K562 treated with DMSO at 1 percent for 24 hours (cell line): ENCODE results near the gene BUD23. TPM values are rescaled to one million over a fixed set of nuclear protein-coding genes. Genes with fewer than 3 reads are reported as not detected.

Experiments used
- total RNA-seq: library from RNA; unstranded; fragments of 300-600 nt; gene quantifications from 2 replicates; pipeline ENCODE4 v1.2.3, GENCODE V29; 2022; ENCODE audit warnings: low read depth; ENCODE audit not compliant: insufficient read depth

BUD23 gene, protein sequence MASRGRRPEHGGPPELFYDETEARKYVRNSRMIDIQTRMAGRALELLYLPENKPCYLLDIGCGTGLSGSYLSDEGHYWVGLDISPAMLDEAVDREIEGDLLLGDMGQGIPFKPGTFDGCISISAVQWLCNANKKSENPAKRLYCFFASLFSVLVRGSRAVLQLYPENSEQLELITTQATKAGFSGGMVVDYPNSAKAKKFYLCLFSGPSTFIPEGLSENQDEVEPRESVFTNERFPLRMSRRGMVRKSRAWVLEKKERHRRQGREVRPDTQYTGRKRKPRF
- 116 and 120 TPM in 2 replicates for total RNA-seq

DNA sequence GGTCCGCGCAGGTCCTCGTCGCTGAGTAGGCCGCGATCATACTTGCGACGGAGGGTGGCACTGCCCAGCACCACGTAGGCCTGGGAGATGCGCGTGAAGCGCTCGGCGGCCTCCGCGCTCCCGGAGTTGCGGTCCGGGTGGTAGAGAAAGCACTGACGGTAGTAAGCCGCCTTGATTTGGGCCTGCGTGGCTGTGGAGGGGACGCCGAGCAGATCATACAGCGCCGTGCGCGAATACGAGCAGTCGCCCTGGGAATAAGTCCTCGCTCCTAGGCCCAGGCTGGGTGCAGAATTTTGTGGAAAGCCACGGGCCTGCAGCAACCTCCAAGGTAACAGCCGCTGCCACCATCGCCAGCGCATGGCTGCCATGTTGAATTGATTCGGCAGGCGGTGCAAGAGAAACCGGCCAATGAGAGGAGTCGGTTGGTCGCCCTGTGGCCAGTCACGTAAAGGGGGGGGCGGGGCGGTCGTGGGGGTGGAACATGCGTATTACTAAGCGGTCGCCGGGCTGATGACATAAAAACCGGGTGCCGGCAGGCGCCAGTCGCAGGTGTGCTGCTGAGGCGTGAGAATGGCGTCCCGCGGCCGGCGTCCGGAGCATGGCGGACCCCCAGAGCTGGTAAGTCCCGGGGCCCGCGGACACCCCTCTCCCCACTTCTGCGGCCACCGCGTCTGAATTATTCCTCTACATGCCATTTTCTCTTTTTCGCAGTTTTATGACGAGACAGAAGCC lies at the start of gene BUD23, which contains the start of gene DNAJC30:
BUD23 (plus strand) TSS at position 542 of the 732 bp plus-strand sequence; CDS start at position 571, 29 bp downstream.
DNAJC30 (minus strand) TSS at position 398 of the 732 bp plus-strand sequence; CDS start at position 368, 30 bp downstream.

DNA sequence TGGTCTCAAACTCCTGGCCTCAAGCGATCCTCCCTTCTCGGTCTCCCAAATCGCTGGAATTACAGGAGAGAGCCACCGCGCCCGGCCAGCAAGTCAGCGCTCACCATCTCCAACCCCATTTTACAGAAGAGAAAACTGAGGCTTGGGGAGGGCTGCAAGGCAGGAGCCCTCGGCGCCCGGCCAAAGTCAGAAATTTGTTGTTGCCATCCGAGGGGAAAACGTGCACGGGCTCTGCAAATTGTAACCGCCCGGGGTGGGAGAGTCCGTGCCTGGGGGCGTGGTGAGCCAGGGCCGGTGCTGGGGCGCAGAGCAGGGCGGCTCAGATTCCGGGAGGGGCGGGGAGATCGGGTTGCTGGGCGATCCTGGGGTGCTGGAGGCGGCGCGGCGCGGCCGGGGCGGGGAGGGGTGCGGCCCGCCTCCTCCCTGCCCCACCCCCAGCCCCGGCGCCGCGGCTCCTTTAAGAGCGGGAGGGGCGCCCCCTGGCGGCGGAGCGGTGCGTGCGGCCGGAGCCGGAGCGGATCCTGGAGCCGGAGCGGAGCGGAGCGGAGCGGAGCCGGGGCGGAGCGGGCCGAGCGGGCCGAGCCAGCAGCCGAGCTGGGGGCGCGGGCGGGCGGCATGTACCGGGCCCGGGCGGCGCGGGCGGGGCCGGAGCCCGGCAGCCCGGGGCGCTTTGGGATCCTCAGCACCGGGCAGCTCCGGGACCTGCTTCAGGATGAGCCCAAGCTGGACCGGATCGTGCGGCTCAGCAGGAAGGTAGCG lies 15.9 kb upstream of the BUD23 start, which contains the start of gene VPS37D:
VPS37D (plus strand) TSS at position 488 of the 759 bp plus-strand sequence; CDS start at position 616, 128 bp downstream.

DNA sequence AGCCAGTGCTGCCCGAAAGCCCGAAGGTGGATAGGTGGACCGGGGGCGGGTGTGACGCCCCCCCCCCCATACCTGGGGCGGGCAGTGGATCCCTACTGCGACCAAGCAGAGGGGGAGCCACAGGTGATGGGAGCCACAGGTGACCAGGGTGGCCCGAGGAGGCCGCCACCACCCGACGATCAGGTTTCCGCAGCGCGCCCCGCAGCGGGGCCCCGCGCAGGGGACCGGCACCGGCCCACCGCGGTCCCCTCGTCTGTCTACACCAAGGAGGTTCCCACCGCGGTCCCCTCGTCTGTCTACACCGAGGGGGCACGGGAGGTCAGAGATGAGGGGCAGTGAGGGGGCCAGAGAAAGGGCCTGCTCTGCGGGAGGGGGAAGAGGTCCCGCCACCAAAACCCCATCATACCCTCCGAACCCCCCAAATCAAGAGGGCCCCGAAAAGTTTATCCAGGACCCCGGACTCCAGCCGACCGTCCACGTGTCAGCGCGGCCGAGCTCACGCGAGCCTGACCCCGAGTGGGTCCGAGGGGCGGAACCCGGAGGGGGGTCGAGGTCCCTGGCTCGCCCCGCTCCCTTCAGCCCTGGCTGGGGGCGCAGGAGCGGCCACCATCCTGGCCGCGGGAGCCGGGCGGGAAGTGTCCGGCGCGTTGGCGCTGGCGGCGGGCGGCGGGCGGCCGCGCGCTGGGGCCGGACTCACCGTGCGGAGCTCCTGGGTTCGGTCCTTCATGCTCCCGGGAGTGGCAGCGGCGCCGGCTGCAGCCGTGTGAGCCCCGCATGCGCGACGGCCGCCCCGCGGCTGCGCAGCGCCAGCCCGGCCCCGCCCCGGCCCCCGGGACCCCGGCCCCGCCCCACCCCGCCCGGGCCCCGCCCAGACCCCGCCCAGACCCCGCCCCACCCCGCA lies 35.8 kb downstream of the BUD23 start, which contains the start of gene STX1A:
STX1A (minus strand) TSS at position 765 of the 901 bp plus-strand sequence; CDS start at position 727, 38 bp downstream.

DNA sequence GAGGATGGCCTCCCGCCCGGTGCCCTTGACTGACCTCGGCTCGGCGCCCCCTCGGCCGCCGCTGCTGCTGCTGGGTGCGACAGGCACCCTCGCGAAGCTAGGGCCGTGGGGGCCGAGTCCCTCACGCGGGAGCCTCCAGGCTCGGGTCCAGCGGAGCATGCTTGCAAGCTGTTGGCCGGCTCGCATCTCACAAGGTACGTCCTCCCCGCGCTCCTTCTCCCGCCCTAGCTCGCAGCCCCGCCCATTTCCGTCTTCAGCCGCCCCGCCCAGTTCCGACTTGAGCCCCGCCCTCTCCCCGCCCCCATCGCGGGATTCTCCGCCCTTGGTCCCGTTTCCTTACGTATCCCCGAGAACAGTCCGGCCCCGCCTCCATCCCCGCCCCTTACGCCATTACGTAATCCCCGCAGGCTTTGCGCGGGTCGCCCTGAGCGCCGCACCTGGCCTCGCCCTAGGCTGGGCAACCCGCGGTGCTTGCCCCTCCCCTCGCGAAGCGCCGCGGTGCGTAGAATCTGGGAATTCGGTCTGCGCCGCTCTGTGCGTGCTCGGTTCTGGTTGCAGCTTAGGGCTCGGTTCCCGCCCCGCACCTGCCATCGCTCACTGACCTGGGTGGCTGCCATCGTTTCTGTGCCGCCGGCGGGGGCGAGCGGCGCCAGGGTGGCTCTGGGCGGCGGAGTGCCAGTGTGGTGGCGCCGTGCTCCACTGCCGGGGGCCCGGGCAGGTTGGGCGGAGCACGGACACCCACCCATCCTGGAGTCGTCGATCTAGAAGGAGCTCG lies 55.4 kb downstream of the BUD23 start, which contains the start of gene ABHD11:
ABHD11 (minus strand) TSS at position 191 of the 775 bp plus-strand sequence; CDS start at position 159, 32 bp downstream.

Other genes starting within 250 kb of the BUD23 start
- gene FZD9, start 249.8 kb upstream of the BUD23 start, total RNA-seq: 2.4 and 3.2 TPM in 2 replicates
- gene BAZ1B, start 161.3 kb upstream of the BUD23 start, total RNA-seq: 56.9 and 63.3 TPM in 2 replicates
- 95.2 and 104 TPM in 2 replicates for gene BCL7B, start 125.9 kb upstream of the BUD23 start, total RNA-seq
- 81.6 and 88.0 TPM in 2 replicates for gene TBL2, start 105.0 kb upstream of the BUD23 start, total RNA-seq
- gene MLXIPL, start 59.1 kb upstream of the BUD23 start, total RNA-seq: 26.1 and 30.0 TPM in 2 replicates
- gene VPS37D, start 15.8 kb upstream of the BUD23 start, total RNA-seq: 2.7 and 4.3 TPM in 2 replicates
- gene DNAJC30, start 144 bp upstream of the BUD23 start, total RNA-seq: 7.5 and 8.2 TPM in 2 replicates
- 11.9 and 16.2 TPM in 2 replicates for gene STX1A, start 36.1 kb downstream of the BUD23 start, total RNA-seq
- gene ABHD11, start 55.2 kb downstream of the BUD23 start, total RNA-seq: 23.5 and 24.1 TPM in 2 replicates
- gene CLDN3, start 86.7 kb downstream of the BUD23 start, total RNA-seq: not detected in 2 replicates
- gene CLDN4, start 147.4 kb downstream of the BUD23 start, total RNA-seq: 0.13 and 0.28 TPM in 2 replicates
- 0.78 and 1.8 TPM in 2 replicates for gene METTL27, start 158.9 kb downstream of the BUD23 start, total RNA-seq
- gene TMEM270, start 177.6 kb downstream of the BUD23 start, total RNA-seq: not detected in 2 replicates